LoVo (cell line): ENCODE measurements around the gene ACTG1.

Experiments used
- DNase-seq: peaks from one replicate; pipeline ENCODE4 v3.0.0-alpha.2; 2016; ENCODE audit warnings: low spot score

The ACTG1 gene

DNA sequence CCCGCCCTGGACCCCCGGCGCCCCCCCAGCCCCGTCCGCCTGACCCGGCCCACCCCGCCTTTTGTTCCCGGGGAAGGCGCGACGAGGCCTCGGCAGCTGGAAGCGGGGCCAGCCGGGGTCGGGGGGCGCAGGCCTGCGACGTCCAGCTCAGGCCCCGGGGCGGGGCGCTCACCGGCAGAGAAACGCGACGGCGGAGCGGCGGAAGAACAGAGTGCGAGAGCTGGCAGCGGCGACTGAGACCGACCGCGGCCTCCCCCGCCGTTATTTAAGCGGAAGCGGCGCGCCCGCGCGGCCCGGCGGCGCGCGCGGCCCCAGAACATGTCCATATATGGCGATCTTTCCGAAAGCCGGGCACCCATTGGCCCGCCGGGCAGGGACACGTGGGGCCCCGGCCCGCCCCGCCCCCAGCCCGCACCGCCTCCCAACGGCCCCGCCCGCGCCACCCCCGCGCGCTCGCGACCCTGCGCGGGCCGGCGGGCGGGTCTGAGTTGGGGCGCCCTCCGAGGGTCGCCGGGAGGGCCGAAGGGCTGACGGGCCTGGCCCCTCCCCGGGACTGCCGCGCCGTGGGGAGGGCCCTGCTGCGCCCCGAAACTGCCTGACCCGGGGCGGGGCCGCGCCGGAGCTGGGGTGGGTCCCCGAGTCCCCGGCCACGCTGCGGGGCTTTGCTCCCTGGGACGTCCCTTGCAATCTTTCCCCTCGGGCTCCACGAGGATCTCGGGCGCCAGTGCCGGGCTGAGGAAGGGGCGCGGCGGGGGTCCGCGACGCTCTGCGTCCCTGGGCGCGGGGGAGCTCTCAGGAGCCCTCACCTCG is at the start of gene ACTG1:
Gene ACTG1, minus strand, starts transcription at position 238 of the 810 bp plus-strand sequence. CDS start 445 bp downstream, outside the sequence.
- DNase-seq, result peak; percentile 93

DNA sequence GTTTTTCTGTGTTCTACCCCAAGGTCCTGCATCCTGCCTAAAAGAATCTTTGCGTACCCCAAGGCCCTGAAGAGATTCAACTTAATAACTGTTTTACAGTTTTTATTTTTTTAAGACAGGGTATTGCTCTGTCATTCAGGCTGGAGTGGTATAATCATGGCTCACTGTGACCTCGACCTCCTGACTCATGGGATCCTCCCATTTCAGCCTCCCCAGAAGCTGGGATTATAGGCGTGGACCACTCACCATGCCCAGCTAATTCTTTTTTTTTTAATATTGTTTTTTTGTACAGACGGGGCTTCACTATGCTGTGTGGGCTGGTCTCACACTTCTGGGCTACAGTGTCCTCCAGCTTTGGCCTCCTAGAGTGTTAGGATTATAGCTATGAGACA is 48.9 kb upstream of the ACTG1 start:
- DNase-seq, result no peak

DNA sequence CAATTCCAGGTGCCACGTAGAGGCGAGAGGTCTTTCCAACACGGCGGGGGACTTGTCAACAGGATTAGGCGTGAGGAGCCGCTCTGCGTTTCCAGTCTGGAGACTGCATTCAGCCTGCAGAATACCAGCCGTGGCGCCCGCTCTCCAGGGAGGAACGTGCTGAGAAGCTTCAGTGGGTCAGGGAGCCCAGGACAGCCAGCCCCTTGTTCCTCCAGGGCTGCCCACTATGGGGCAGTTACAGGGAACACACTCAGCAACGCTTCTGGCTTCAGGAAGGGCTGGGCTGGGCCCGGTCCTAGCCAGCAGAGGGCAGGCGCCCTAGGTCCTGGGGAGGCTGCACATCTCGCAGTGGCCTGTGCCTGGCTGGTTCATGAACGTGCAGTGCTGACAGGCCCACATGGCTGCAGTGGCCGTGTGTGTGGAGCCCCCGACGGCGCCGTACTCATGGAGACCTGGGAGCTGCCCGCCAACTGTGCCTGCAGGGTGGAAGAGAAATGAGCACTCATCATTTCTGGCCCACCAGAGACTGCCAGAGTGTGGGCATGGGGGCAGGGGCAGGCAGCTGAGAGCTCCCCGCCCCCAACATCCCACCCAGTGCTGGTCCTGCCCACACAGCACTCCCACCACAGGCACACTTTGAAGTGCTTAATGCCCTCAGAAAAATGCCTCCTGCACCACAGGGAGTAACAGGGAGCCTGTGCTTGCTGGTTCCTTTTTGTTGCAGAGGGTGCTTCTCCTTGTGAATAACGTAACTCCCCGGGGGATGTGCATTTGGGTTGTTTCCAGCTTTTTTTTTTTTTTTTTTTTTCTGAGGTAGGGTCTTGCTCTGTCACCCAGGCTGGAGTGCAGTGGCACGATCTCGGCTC is 46.6 kb upstream of the ACTG1 start:
- no peak for DNase-seq

DNA sequence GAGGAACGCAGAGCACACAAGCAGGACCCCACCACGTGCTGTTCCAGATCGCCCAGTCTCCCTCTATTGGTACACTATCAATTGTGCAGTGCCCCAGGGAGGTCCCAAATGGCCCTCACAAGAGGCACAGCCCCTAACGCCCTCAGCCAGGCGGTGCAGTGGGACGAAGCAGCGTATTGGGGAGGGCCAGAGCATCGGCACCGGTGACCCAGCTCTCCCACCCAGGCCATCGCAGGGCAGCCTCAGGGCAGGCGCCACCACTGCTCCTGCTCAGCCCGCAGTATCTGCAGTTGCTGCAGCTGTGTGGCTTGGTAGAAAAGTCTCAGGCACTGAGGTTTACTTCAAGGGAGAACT is 45.5 kb upstream of the ACTG1 start:
- DNase-seq, result no peak

DNA sequence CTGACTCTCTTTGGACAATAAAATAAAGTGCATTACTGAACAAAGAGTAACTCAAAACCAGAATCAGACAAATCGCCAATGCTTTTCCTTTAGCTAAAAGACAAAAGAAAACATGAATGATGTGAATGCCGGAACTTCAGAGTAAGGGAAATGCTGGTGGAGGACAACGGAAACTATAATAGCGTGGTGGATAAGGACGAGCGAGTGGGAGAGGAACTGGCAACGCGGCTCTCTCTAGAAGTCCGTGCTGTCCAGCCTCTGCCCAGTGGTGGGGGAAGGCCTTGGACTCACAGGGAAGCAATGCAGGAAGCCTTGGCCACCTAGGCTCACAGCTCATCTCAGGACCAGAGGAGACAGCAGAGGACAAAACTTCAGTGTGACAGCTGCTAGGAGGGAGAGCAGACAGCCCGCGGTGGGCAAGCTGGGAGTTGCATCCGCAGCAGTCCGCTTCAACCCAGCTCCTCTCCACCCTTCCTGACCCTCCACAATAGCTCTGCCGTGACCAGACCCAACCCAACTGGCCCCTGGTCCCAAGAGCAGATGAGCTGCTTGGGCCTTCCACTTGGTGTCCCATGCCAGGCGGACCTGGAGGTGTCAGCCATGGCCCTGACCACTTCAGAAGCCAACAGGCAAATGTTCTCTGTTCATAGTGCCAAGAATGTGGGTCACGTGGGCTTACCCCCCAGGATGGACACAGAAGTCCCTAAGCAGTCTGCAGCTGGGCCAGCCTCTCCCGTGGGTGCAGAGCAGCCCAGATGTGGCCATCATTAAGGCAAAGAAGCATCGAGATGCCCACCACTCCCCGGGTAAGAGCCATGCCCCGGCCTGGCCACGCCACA is 44.9 kb upstream of the ACTG1 start:
- no peak for DNase-seq

DNA sequence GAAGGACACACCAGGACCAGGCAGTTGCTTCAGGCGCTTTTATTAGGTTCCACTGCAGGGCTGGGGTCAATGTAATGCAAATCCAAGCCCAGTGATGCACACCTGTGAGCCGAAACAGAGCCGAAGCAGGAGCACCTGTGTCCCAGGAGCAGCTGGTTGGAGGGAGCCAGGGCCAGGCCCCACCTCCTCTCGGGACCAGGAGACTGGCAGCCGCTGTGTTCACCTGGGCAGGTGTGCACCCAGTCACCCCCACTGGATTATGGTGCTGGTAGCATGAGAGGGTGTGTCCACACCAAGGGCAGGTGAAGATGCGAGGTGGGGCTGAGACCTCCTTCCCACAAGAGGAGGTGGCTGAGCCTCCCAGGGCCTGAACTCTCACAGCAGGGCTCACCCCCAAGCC is 44.3 kb upstream of the ACTG1 start:
- no peak for DNase-seq

DNA sequence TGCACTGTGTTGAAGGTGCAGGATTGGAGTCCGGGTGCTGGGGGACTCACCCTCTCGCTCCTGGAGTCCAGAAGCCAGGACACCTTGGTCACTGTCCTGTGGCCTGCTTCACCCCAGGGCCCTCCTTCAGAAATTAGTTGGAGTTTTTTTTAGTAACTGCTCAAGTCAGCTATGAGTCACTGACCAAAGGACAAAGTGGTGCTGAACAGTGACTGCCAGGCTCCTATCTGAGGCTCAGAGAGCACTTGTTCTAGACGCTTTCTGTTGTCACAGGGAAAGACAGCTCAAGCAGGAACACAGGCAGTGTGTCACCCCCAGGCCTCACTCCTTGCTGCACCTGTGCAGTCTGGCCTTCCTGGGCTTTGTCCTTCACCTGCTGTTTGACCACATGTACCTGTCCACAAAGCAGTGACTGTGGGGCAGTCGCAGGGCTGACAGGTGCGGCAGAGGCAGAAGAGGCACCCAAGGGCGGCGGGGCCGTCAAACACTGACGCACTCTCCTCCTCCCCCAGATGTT is 43.6 kb upstream of the ACTG1 start:
- DNase-seq, result no peak

DNA sequence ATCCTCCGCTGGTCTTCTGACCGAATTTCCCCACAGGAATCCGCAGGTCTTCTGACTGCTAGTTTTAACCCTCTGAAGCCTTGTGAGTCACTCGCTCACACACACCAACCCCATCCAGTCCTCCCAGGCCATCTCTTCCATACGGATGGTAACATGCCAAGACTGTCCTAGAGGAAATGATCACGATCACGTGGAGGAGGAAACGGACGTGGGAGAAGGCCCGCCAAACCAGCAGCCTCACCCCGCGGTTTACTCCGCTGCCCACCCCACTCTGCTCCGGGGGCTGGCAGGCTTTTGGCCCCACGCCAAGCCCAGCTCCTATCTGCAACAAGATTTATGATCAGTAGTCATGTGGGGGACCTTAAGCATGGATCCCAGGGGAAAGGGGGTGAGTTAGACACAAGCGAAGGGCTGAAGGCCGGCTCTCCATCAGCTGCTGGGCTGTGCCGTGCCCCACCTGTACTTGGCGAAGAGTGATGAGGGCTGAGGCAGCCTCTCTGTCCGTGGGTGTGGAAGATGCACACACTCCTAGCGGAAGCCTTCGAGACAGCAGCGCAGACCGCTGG is 41.1 kb upstream of the ACTG1 start:
- DNase-seq, result peak; percentile 51

DNA sequence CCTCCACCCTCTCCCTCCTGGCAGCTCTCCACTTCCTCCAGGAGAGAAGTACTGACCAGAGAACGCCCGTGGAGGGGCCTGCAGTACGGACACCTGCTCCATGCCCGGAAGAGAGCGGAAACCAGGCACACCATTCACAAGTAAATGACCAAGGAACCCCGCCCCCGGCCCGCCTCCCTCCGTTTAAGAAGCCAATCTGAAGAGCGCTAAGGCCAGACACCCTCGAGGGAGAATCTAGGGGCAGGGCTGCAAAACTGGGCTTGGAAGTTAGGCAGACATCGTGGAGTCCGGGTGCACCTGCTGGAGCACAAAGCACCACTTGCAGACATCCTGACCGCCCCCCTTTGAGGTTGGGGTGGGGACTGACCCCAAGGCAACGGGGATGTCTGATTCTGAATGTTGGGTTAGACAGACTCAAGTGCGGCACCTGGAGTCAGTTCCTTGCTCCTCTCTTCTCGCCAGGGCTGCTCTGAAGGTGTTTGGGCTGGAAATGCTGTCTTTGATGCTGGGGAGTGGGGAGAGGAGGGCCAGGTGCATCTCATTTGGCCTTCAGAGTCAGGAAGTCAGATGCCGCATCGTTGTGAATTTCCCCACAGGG is 40.5 kb upstream of the ACTG1 start:
- DNase-seq, result peak; percentile 83

DNA sequence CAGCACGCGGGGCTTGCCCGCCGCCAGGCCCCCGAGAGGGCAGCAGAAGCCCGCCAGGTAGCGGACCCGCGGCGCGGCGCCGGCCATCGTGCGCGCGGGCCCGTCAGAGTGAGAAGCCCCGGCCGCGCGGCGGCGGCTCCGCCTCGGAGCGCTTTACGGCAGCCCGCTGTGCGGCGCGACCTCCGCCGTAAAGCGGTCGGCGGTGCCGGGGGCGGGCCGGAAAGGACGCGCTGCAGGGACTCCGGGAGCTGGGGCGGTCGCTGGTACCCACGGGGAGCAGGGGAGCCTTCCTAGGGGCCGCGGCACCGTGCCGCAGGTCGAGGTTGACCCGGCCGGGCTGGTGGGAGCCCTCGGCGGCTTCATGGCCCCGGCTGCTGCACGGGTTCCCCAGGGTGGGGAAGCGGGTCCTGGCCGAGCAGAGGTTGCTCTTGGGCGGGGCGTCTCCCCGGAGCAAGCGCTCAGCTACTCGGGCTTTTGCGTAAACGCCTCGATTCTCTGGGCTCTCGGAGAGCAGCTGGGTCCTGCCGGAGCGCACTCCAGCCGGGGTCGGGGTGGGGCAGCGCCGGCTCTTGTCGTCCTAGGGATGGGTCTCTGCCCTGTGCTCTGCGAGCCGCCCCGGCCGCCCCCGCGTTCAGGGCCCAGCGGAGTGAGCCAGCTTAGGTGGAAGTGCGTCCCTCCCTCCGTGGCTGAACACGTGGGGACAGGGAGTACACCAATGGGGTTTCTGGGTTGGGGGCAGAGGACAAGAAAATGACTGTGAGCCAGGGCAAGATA is 39.8 kb upstream of the ACTG1 start, which contains the start of gene FAAP100:
Gene FAAP100, minus strand, starts transcription at position 110 of the 774 bp plus-strand sequence. Its CDS starts 23 bp downstream, at position 87.
- DNase-seq, result peak; percentile 88

DNA sequence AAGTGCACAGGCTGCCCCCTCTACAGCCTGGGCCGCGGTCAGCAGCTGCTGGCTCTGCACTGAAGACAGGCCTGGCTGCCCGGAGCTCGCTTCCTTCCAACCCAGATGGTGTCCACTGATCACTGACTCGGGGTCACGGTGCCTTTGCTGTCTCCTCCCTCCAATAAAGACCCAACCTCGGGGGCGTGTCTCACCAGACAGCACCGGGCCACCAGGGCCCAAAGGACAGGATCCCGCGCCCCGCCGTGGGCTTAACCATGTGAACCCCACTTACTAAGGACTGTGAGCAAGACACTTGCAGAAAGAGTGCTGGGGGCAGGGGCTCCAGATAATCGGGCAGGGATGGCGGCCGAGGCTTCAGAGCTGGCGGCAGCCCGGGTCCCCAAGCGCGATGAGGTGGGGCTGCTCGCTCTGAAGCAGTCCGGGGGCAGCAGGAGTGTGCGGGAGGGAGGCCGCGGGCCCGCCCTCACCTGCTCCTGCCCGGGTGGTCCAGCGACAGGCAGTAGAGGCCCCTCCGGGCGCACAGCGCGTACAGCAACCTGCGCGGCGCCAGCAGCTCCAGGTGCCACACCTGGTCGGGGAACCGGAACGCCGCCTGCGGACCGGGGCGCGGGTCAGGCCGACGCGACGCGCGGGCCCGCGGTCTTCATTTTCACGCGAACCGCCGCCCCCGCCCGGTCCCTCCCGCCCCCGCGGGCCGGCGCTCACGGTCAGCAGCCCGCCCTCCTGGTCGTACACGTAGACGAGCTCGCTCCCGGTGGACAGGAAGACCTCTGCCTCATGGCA is 39.1 kb upstream of the ACTG1 start:
- no peak for DNase-seq

DNA sequence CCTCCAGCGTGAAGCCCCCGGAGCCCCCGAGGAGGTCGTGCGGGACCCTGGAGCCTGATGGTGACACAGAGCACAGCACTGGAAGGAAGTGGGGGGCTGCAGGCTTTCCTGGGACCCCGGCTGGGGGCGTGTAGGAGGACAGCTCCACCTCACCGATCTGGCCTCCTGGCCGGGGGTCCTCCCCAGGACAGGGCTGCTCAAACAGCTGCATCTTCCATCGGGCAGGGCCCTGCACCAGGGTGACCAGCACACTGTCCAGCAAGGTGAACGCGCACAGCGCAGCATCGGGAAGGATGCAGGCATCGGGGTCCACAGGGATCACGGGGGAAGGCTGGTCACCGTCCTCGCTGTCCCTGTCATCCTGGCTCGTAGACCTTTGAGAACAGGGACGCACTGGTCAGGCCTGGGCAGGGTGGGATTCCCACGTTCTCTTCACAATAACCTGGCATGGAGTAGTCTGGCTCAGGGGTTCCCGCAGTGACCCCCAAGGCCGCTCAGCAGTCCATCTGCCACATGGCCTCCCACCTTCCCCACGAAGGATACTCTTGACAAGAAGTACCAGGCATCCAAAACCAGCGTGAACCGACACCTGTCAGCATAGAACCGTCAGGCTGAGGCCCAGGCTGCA is 38.3 kb upstream of the ACTG1 start:
- DNase-seq, result no peak

DNA sequence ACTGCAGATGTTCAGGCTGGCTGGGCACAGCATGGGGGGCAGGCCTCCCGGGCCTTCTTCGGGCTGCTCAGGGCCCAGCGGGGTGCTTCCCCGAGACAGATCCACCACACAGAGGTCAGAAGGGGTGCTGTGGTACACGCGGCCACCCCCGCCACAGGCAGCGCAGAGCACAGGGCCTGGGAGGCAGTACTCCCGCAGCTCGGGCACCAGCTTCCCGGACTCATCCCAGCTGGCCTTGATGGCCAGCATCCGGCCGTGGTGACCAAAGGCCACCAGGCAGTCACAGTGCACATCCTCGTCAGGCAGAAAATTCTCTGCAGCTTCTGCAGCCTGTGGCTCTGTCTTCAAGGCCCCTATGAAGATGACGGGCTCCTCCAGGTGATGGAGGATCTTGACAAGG is 37.7 kb upstream of the ACTG1 start:
- DNase-seq, result no peak

DNA sequence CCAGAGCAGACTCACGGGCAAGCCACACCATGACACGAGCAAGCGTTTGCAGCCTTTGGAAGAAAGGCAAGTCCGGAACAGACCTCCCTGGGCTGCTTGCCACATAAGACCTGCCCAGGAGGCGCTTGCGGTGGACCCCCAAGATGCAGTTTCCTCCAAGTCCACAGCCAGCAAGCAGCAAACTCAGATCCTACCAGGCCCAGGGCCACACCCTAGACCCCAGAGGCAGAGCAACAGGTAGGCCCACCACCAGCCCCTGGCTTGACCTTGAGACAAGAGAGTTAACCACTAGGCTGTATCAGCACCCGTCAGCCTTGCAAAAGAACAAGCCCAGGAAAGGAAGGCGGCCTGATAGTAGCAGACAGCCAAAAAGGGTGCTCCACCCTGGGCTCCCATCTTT is 37.2 kb upstream of the ACTG1 start:
- DNase-seq, result no peak

DNA sequence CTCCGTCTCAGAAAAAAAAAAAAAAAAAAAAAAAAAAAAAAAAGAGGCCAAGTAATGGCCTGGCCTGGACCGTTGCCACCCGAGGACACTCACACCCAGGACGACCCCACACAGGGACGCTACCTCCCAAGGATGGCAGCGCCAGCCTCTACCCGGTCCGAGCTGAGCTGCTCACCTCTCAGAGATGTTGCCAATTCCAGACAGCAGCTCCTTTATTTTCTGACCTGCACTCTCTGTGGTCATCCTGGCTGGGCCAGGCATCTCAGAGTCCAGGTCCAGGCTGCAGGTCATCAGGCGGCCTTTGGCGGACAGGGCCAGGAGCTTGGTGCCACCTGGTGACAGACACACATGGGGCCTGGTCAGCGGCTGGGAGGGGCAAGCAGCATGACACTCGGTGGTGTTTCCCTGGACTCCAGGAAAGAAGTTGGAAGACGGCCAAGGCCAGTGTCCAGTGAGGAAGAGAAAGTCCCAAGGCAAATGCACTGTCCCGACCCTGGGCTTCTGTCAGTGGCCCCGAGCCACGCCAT is 36.5 kb upstream of the ACTG1 start:
- DNase-seq, result no peak

DNA sequence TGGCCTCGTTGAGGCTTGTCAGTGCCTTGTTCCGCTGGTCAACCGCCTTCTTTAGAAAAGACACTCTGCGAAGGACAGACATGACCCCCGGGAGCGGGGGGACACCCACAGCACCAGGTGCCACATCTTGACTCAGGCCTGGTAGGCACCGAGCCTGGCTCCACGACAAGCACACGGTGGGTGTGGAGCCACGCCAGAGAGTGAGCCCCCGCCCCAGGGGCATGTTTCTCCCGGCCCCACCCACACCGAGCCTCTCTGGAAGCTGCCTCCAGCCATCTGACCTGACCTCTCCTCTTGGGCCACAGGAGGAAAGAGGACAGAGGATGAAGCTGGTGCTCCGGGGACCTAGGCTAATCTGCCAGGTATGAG is 35.0 kb upstream of the ACTG1 start:
- no peak for DNase-seq

DNA sequence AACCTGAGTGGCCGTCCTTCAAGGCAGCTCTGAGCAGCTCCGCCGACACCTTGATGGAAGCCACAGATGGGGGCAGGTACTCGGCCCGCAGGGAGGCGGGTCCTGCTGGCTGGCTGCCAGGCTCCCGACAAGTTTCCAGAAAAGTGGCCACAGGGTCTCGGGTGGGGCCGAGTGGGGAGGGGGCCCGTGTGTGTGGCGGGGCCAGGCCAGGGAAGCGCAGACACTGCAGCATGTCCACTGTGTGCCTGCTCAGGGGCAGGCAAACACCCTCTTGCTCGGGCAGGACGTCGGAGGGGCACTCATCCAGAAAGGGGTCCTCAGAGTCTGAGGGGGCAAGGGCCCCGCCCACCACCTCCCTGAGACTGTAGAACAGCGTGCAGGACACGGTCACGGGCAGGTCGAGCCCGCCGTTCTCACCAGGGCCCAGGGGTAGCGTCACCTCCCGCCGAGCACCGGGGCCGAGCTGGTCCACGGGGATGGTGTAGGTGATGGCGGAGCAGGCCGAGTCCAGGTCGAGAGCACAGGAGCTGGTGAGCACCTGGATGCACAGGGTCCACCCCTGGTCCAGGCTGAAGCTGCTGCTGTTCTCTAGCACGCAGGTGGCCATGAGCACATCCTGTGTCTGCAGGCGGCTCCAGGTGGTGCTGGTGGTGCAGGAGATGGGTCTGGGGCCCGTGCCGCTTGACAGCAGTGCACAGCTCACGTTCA is 34.5 kb upstream of the ACTG1 start:
- DNase-seq, result no peak
